NT2/D1 (cell line): Measurements from ENCODE around the gene FABP1.

Experiments
- DNase-seq: peaks from one replicate; pipeline ENCODE4 v3.0.0-alpha.2; 2011; ENCODE audit warnings: low read depth, low spot score
- H3K27me3 ChIP-seq: 2 replicates; pipeline ENCODE4 v1.6.0; 2011; ENCODE audit warnings: mild to moderate bottlenecking; ENCODE audit not compliant: insufficient read length, insufficient read depth
- H3K36me3 ChIP-seq: 2 replicates; pipeline ENCODE4 v1.6.1; 2011; ENCODE audit warnings: mild to moderate bottlenecking, low read length, mixed read lengths; ENCODE audit not compliant: insufficient read depth, insufficient read length
- H3K4me1 ChIP-seq: 2 replicates; pipeline ENCODE4 v1.5.1; 2011; ENCODE audit not compliant: insufficient read depth, insufficient read length
- H3K4me3 ChIP-seq: 2 replicates; pipeline ENCODE4 v1.5.1; 2011; ENCODE audit warnings: low read depth; ENCODE audit not compliant: insufficient read length
- H3K9ac ChIP-seq: 2 replicates; pipeline ENCODE4 v1.6.0; 2011; ENCODE audit warnings: low read depth; ENCODE audit not compliant: insufficient read length
- H3K9me3 ChIP-seq: 2 replicates; pipeline ENCODE4 v1.5.1; 2011; ENCODE audit warnings: mild to moderate bottlenecking, low read length; ENCODE audit not compliant: insufficient read depth
- SUZ12 ChIP-seq: IDR thresholded peaks from 2 replicates; pipeline ENCODE4 v1.6.1; 2011; ENCODE audit not compliant: insufficient read length, insufficient read depth; ENCODE audit errors: extremely low read depth
- YY1 ChIP-seq: IDR thresholded peaks from 2 replicates; pipeline ENCODE4 v1.6.1; 2011; ENCODE audit not compliant: insufficient read length, insufficient read depth
- ZNF274 ChIP-seq: IDR thresholded peaks from 2 replicates; pipeline ENCODE4 v1.6.1; 2011; ENCODE audit warnings: mild to moderate bottlenecking, low read depth, low read length

FABP1 gene

DNA sequence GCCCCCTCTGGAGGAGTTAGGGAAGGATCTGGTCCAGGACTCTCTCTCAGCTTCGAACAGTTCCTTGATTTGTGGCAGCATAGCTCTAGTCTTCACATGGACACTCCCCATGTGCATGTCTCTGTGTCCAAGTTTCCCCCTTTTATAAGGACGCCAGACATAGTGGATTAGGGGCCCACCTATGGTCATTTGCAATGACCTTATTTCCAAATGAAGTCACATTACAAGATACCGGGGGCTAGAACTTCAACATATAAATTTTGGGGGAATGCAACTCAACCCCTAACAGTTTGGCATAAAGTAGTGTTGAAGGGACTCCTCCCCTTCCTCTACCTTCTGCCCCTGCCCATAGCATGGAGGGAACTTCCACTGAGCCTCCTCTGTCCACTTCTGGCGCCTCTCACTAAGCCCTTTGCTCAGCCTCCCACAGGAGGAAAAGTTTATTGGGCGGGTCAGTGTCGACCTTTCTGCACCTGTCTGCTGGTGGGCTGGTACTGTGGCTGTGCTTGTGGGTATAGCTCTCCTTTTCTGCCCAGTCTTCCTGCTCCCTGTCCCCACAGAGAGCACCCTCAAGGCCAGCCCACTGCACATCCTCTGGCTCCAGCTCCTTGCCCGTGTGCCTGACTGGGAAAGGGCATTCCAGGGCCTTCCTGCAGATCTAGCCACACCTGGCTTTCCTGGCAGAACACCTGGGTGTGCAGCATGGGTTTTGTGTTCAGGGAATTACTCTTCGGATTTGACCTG is 5.5 kb downstream of the FABP1 start:
- H3K9me3 ChIP-seq: no peaks in the 10 kb centered on the region
- H3K9ac ChIP-seq: no peak overlapping the region
- no peak for DNase-seq
- H3K4me3 ChIP-seq: no peak overlapping the region
- no peaks in the 10 kb centered on the region for H3K4me1 ChIP-seq
- no peaks in the 10 kb centered on the region for H3K27me3 ChIP-seq
- H3K36me3 ChIP-seq: no peaks in the 10 kb centered on the region
- no peak for TF ChIP-seq ZNF274
- no peak for TF ChIP-seq YY1
- no peak for TF ChIP-seq SUZ12

DNA sequence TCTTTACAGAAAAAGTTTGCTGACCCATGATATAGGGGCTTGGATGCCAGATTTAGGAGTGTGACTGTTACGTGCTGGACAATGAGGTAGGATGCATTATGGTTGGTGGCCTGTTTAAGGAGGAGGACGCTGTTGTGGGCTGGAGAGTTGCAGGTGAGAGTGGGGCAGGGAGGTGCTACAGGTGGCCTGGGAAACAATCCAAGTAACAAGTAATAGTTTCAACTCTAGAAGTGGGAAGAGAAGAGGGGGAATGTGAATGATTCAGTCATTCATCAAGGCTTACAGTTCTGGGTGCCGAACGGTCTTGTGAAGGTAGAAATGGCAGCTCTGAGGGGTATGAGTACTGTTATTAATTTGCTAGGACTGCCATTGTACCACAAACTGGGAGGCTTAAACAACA is 6.2 kb downstream of the FABP1 start:
- TF ChIP-seq YY1 (no peak), SUZ12 (no peak), ZNF274 (no peak)
- no peaks in the 10 kb centered on the region for H3K27me3 ChIP-seq
- H3K4me3 ChIP-seq: no peak overlapping the region
- H3K9me3 ChIP-seq: no peaks in the 10 kb centered on the region
- DNase-seq: no peak
- H3K9ac ChIP-seq: no peak overlapping the region
- peaks cover under 1% of the 10 kb centered on the region for H3K4me1 ChIP-seq
- no peaks in the 10 kb centered on the region for H3K36me3 ChIP-seq

DNA sequence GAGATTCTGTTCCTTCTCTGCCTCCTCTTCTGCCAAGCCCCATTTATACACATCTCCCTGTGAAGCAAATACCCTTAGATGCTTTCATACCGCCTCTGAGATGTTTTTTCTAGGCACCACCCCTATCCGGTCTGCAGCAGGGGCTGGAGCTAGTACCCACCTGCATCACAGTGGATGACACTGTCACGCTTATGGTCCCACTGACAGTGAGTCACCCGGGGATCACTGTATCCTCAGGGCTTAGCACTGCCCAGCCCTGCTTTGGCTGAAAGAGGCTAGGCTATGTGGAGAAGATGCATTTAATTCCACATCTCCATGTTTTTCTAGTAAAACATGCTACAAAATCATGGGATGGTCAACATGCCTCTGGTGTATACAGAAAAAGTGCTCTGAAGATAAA is 9.9 kb downstream of the FABP1 start:
- no peaks in the 10 kb centered on the region for H3K9me3 ChIP-seq
- H3K4me1 ChIP-seq: peaks cover 1% of the 10 kb centered on the region
- no peak overlapping the region for H3K9ac ChIP-seq
- no peaks in the 10 kb centered on the region for H3K27me3 ChIP-seq
- no peaks in the 10 kb centered on the region for H3K36me3 ChIP-seq
- H3K4me3 ChIP-seq: no peak overlapping the region
- no peak for DNase-seq
- TF ChIP-seq YY1: no peak
- TF ChIP-seq SUZ12: no peak
- no peak for TF ChIP-seq ZNF274

DNA sequence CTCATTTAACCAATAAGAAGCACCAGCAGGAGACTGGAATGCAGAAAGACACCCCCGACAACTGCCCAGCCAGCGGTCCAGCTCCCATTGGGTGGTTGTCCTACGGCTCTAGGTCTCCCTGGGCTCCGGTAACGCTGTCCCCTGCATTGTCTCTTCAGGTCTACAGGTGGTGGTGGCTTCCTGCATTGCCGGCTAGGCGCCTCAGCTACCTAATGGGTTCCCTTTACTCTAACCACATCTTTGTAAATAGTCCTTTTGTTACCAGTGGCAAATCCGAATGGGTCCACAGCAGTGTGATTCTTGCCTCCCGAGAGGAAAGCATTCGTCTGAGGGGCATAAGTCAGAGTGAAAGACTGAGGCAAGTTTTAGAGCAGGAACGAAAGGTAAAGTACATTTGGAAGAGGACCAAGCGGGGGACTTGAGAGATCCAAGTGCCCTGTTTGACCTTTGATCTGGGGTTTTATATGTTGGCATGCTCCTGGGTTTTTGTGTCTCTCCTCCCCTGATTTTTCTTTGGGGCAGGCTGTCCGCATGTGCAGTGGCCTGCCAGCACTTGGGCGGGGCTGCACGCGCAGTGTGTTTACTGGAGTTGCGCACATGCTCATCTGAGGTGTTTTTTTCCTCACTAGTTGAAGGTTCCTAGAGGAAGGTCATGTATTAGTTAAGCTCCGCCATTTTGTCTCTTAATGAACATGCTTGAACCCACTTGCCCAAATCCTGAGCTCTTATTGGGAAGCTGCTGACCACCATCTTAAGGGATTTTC is 11.0 kb downstream of the FABP1 start:
- Histone ChIP-seq H3K36me3 (no peaks in the 10 kb centered on the region), H3K4me3 (no peak overlapping the region), H3K4me1 (peaks cover 1% of the 10 kb centered on the region), H3K9ac (no peak overlapping the region), H3K27me3 (no peaks in the 10 kb centered on the region), H3K9me3 (no peaks in the 10 kb centered on the region)
- TF ChIP-seq ZNF274 (no peak), SUZ12 (no peak), YY1 (no peak)
- DNase-seq: no peak

DNA sequence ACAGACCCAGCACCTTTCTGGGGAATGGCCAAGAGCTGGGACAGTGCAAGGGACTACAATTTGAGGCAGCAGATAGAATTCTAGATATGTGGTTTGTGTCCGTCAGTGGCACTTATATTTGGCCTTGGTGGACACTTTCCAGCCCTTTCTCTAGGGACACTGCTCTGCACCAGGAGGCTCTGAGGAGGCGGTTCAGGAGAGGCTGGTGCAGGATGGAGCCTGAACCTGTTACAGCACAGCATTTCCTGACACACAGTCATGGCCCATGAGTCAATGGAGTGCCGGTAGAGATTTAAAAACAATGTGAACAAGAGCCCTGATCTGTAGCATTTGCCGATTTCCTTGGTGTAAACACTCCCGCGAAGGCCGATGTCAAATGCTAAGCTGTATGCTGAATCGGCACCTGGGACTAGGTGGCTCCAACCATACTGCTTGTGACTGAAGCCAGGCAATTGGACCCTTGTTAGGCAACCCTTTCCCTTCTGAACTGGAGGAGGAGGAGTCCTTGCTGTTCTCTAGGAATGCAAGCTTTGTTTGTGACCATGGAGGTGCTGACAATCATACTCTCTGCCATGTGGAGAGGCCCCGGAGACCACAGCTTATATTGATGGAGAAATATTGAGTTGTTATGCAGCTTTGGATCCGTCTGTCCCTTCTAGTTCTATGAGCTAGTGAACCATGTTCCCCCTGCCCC is 11.9 kb downstream of the FABP1 start:
- no peak for DNase-seq
- H3K9ac ChIP-seq: no peak overlapping the region
- no peaks in the 10 kb centered on the region for H3K9me3 ChIP-seq
- H3K4me1 ChIP-seq: peaks cover 1% of the 10 kb centered on the region
- TF ChIP-seq ZNF274: no peak
- TF ChIP-seq YY1: no peak
- TF ChIP-seq SUZ12: no peak
- no peaks in the 10 kb centered on the region for H3K36me3 ChIP-seq
- H3K27me3 ChIP-seq: no peaks in the 10 kb centered on the region
- no peak overlapping the region for H3K4me3 ChIP-seq

DNA sequence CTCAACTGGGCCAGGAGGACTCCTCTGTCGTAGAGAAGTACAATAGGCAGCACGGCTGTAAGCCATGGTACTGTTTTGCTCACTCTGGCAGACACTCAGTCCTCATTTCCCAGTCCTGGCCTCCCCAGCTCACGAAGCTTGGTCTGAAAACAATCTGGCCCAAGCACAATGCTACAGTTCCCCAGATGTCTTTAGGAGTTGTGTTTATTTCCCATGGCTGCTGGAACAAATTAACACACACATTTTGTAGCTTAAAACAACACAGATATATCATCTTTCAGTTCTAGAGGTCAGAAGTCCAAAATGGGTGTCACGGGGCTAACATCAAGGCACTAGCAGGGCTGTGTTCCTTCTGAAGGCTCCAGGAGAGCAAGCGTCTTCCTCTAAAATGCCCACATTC is 13.0 kb downstream of the FABP1 start:
- TF ChIP-seq SUZ12: no peak
- no peak for TF ChIP-seq YY1
- TF ChIP-seq ZNF274: no peak
- H3K27me3 ChIP-seq: no peaks in the 10 kb centered on the region
- no peaks in the 10 kb centered on the region for H3K36me3 ChIP-seq
- no peak overlapping the region for H3K9ac ChIP-seq
- no peak for DNase-seq
- H3K4me3 ChIP-seq: no peak overlapping the region
- H3K4me1 ChIP-seq: peaks cover 1% of the 10 kb centered on the region
- no peaks in the 10 kb centered on the region for H3K9me3 ChIP-seq

DNA sequence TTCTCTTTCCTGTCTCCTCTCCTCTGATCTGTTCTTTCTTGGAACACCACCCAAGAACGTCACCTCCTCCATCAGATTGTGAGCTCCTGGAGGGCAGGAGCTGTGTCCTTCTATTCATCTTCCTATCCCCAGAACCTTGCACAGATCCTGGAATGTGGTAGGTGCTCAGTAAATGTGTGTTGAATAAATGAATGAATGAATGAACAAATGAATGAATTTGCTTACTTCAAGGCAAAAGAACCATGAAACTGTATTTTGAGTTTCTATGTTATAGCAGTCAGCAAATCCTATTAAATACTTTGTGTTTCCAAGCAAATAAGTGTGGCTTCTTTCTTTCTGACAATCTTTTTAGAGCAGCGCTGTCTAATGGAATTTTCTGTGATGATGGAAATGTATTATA is 14.8 kb downstream of the FABP1 start:
- H3K9me3 ChIP-seq: peaks cover 5% of the 10 kb centered on the region; the same call in 1 of the 2 replicates
- no peak for DNase-seq
- peaks cover 1% of the 10 kb centered on the region for H3K4me1 ChIP-seq
- H3K9ac ChIP-seq: no peak overlapping the region
- no peaks in the 10 kb centered on the region for H3K27me3 ChIP-seq
- no peaks in the 10 kb centered on the region for H3K36me3 ChIP-seq
- TF ChIP-seq SUZ12 (no peak), ZNF274 (no peak), YY1 (no peak)
- no peak overlapping the region for H3K4me3 ChIP-seq
